HG03442 (cell line): Measurements from ENCODE around the gene KRTAP10-3.
"Not testable (repeated sequence)": the region's sequence is repeated elsewhere in the genome, so short reads cannot be mapped to it uniquely, and the experiment has no call there.

Experiments used
- ATAC-seq: cut with Tn5 transposase; IDR thresholded peaks from one replicate; pipeline ENCODE4 v1.9.1; 2021; ENCODE audit warnings: mild to moderate bottlenecking, moderate library complexity; ENCODE audit not compliant: unreplicated experiment

KRTAP10-3 gene

DNA sequence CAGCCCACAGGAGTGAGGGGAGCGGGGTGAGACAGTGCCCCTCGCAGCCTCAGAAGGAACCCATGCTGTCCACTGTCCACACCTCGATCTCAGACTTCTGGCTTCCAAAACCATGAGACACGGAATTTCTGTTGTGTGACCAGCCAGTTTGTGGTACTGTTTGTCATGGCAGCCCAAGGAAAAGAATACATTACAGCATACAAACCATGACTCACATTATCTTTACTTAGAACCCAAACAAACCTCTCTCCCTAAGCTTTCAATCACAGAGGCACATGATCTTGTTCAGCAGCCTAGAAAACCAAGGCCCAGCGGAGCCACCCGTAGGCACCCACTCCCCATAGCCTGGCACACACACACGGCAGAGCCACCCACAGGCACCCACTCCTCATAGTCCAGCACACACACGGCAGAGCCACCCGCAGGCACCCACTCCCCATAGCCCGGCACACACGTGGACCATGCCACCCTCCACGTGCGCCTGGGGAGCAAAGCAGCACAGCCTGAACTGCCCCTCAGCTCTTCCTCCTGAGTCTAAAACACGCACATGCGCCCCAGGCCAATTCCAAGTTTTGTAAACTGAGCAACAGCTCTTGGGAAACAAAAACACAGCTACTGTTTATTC lies 14.5 kb upstream of the KRTAP10-3 start:
- no peak for ATAC-seq

DNA sequence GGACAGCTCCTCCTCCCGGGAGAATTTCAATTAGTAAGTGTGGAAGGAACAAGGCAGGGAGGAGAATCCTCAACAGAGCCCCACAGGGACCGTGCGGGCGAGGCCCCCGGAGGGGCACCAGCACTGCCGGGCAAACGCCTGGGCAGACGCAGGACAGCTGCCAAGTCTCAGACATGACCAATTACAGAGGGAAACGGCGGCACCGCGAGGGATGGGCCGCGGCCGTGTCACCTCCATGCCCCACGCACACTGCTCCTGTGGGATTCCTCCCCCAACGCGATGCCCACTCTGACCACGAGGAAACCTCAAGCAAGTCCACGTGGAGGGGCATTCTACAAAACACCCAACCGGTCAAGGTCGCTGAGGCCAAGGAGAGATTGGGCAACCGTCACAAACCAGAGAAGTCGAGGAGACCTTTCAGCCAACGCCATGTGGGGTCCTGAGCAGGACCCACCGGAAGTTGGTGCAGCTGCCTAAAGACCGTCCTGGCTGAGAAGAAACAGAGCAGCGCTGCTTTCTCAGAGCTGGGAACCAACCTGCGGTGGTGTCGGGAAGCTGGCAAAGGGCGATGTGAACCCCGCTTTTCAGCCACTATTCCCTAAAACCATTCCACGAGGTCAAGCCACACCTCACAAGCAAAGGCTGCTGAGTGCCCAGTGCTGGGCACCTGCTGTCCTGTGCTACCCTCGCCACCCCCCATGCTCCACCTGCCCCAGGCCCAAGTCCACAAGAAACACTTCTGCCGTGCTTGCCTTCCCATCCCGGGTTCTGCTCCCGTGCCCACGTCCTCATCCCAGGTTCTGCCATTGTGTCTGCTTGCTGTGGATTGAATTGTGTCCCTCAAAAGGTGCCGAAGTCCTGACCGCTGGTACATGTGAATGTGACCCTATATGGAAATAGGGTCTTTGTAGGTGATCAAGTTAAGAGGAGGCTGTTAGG lies 13.5 kb upstream of the KRTAP10-3 start:
- no peak for ATAC-seq

DNA sequence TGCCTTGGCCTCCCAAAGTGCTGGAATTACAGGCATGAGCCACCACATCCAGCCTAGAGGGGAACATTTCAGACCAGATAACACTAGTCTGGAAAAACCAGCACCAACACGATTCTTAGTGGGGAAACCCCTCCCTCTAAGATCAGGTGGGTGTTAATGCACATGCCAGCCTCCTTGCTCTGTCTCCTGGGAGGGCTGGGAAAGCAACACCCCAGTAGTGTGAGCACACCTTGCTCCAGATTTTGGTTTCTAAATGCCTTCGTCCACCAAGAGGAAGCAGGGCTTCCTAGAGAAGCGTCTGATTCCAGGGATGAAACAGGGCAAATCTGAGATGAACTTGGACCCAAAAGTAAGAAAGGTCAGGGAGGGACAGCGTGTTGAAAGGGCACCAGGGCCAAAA lies 12.7 kb upstream of the KRTAP10-3 start:
- ATAC-seq = no peak

DNA sequence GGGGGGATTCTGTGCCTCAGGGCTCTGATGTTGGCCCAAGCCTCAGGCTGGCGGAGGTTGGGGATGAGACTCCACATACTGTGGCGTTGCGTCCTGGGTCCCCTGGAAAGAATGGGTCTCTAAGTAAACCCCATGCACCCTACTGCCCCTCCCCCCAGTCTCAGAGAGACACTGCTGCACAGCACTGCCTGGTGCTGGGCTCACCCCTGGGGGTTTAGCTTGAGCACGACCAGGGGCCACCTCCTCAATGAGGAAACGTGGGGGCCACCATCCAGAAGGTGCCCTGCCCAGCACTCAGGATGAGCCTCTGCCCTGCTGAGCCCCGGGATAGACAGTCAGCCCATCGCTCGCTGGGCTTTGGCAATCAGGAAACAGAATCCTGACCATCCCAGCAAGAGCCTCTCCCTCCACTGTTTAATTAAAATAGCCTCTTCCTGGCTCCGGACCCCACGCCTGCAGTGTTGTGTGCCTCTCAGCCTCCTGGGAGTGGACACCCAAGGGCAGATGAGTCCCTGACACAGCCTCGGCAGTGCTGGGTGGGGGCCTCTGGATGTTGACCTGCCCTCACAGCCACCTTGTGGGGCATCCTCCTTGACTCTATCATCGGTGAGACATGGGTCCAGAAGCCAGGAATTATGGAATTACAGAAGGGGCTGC lies 11.4 kb upstream of the KRTAP10-3 start:
- no peak for ATAC-seq

DNA sequence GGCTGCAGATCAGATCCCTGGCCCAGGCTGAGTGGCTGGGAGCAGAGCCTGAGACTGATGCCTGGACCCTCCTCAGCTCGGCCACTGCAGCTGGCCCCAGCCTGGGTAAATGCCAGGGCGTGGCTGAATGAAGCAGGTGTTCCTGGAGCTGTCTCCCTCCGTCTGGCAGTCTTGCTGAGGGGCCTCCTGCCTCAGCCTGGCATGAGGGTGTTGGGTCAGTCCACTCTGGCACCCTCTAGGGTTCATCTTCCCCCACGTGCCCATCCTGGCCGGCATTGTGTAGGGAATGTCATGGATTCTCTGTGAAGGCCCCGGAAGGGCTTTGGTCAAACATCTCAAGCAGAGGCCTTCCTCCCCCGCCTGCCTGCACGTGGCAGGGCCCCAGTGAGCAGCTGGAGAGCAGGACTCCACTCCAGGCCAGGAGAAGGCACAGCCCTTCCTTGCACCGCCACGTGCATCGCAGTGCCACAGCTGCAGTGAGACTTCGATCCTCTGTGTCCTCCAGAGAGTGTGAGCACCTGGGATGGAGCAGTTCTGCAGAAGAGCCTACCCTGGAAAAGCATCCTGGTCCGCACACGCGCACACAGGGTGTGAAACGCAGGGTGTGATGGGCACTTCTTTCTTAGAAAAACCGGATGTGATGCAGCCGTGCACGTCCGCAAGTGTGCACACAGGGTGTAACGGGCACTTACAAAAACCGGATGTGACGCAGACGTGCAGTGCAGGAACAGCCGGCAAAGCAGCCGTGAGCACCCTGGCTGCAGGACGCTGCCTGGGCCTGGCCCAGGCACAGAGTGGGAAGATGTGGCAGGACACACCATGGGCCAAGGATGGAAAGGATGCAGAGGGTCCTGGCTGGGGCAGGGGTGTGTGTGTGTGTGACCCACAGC lies 10.3 kb upstream of the KRTAP10-3 start:
- ATAC-seq = no peak

DNA sequence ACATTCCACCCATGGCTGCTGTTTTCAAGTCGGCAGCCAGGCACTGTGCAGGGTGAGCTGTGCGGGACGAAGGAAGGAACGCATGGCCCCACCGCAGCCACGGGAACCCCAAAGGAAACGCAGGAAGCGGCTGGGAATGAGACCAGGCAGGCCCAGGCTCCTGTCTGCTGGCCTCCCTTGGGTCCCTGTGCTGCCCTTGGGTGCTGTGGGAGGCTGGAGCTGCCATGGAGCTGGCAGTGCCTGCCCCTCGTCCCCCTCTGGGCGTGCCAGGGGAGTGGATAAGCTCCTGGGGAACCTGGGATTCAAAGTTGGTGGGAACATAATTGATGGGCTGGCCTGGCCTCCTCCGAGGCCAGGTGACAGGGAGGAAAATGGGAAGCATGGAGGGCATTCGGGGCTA lies 9.7 kb upstream of the KRTAP10-3 start:
- no peak for ATAC-seq

DNA sequence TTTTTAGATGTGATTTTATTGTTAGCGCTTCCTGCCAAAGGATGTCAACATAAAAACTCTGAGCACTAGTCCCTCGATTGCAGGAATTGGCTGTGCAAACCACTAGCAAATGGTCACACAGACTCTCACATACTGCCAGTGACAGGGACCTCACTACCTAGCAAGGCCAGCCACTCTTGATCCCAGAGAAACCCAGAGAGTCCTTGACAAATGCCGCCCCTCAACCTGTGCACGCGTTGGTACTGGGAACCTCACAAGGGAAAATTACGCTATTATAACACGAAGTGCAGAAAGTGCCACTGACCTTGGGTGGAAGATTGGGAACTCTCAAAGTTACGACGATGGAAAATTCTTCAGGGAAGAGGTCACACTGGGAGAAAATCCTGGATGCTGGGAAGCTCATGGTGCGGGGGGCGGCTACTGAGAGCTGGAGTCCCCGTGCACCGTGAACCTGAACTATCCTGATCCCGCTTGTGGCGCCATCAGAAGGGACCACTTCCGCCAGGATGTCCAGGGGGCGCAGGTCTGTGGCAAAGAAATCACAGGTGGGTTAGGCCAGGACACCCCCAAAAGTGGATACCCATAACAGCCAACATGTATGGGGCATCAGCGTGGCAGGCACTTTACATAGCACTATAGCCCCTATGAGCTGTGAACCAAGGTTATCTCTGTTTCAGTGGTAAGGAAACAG lies 9.0 kb upstream of the KRTAP10-3 start:
- no peak for ATAC-seq

DNA sequence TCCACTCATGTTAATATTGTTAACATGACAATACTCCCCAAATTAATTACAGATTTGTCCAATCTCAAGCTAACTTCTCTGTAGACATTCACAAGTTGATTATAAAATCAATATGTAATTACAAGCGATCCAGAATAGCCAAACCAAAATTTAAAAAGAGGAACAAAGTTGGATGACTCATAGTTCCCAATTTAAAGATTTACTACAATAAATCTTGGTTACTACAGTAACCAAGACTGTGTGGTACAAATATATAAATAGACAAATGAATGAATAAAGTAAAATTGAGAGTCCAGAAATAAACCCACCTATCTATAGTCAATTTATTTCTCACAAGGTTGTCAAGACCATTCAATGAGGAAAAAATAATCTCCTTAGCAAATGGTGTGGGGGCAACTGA lies 7.8 kb upstream of the KRTAP10-3 start:
- no peak for ATAC-seq

DNA sequence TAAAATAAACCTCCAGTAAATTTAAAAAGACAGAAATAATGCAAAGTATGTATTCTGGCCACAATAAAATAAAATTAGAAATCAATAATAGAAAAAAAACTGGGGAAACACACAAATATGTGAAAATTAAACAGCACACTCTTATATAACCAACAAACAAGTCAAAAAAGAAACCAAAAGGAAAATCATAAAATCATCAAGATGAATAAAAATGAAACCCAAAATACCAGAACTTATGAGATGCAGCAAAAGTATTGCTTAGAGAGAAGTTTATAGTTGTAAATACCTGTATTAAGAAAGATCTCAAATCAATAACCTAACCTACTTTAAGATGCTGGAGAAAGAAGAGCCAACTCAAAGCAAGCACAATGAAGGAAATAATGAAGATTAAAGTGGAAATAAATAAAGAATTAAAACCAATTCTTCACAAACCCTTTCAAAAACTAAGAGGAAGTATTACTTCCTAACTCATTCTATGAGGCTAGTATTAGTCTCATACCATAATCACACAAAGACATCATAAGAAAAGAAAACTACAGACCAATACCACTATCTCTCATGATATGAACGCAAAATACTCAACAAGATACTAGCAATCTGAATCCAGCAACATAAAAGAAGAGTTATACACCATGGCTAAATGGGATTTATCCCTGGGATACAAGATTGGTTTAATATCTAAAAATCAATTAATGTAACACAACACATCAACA lies 6.4 kb upstream of the KRTAP10-3 start:
- ATAC-seq = no peak

DNA sequence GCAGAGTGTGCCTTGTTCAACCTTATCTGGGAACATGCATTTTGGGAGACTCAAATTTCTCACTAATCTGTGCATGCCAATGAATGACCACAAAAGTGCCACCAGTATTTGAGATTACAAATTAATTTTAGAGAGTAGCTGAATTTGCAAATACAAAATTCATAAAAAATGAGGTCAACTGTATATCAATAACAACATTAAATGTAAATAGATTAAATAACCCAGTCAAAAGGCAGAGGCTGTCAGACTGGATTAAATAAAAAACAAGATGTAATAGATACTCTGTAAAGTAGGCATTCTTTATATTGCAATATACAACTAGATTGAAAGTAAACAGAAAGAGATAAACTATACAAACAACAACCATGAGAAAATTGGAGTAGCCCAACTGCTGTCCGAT lies 5.5 kb upstream of the KRTAP10-3 start:
- ATAC-seq = no peak

DNA sequence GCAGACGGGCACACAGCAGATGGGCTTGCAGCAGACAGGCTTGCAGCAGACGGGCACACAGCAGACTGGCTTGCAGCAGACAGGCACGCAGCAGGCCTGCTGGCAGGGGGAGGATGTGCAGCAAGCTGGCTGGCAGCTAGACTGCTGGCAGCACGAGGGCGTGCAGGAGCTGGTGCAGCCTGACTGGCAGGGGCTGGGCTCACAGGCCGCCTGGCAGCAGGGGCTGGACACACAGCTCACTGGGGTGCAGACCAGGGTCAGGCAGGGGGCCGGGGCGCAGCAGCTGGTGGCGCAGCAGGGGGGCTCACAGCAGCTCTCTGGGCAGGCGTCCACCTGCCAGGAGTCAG lies 293 bp downstream of the KRTAP10-3 start:
- ATAC-seq = not testable (repeated sequence)

DNA sequence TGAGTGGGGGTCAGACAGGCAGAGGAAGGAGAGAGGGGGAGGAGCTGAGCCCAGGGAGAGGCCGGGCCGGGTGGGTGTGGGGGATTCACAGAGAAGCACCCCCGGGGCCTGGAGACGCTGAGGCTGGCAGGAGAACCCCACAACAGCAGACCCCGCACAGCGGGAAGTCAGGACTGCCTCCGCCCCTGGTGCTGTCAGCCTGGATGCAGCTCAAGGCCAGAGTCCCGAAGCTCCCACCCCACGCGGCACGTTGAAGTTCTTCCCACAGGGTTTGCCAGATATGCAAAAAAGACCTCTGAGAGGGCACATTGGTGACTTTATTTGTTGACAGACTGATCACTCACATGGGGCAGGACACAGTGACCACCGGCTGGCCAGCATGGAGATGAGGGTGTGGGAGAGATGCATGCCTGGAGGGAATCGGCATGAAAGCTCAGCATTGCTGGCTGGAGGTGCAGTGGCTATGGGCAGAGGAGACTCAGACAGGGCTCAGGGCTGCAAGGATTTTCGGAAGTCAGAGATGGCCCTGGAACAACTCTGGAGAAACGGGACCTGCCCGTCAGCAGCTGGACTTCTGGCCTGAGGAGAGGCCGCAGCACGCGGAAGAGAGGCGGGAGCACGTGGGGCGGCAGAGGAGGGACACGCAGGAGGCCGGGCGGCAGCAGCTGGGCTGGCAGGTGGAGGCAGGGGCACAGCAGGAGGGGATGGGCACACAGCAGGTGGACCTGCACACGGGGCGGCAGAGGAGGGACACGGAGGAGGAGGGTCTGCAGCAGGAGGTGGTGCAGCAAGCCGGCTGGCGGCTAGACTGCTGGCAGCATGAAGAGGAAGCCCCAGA lies 885 bp downstream of the KRTAP10-3 start:
- no peak for ATAC-seq

DNA sequence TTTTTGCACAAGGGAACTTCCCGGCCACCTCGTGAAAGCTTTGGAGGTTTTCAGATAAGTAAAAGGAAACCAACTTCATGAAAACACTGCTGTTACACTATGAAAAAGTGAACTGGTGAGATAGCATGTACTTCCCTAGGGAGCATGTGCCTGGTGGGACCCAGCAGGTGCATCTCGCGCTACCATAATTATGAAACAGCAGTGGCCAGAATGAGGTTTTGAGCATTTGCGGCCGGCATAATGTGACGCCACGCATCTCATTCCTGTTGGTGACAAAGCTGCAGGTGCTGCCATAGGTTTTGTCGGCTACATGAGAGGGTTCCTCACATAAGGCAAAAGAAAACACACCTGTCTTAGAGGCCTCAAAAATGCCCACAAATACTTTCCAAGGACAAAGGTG lies 1.7 kb downstream of the KRTAP10-3 start:
- no peak for ATAC-seq

DNA sequence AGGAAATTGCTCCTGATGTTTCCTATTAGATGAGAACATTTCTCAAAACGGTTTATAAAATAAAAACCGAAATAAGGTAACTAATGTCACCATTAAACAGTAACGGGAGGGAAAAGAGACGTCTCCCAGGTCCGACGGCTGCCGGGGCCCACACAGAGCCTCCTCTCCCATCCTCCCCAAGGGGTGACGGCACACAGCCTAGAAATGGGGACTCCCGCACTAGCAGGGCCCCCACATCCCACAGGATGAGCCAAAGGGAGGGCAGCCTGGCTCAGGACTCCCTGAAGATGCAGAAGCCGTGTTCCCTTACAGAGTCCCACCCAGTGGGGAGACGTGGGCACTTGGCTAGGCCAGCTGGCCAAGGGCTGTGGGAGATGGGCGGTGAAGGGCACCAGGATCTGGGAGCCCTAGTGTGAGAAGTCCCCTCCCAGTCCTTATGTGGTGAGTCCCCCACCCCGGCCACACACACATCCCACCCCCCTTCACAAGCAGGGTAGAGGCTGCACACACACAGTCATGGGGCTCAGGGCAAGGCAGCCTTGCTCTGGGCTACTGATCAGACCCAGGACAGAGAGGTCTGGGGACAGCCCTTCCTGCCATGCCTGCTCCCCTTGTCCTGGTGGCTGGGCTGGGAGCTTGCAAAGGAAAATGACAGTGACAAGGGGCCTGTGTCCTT lies 3.3 kb downstream of the KRTAP10-3 start:
- ATAC-seq = no peak

DNA sequence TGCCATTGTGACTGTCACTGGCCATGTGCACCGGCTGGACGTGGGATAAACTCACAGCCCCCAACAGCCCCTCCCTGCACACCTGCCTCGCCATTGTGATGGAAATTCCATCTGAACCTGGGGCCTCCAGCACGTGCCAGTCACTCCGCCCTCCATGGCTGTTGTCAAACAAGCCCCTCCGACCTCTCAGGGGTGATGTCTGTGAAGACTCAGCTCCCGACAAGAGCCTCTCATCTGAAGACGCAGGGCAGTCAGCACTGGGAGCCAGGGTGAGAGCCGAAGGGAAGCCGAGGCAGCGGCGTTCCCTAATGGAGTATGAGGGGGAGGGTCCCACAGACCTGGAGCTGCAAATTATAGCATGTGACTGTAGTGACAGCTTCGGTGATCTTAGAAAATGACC lies 5.9 kb downstream of the KRTAP10-3 start:
- ATAC-seq = no peak

DNA sequence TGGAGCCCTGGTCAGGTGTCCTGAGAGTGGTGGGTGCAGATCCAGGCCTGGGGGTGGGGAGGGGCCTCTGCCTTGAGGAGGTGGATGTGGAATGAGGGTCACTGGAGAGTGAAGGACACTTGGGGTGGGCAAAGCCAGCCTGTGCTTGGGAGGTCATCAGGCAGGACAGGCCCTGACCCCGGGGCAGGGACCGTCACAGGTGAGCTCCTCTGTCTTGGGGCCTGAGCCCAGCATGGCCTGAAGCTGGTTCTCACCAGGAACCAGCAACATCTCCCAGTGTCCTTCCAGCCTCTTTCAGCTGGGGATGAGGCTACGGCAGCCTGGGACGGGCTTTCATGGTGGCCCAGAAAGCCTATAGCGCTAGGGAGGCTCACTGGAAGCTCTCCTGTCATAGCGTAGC lies 6.5 kb downstream of the KRTAP10-3 start:
- no peak for ATAC-seq

DNA sequence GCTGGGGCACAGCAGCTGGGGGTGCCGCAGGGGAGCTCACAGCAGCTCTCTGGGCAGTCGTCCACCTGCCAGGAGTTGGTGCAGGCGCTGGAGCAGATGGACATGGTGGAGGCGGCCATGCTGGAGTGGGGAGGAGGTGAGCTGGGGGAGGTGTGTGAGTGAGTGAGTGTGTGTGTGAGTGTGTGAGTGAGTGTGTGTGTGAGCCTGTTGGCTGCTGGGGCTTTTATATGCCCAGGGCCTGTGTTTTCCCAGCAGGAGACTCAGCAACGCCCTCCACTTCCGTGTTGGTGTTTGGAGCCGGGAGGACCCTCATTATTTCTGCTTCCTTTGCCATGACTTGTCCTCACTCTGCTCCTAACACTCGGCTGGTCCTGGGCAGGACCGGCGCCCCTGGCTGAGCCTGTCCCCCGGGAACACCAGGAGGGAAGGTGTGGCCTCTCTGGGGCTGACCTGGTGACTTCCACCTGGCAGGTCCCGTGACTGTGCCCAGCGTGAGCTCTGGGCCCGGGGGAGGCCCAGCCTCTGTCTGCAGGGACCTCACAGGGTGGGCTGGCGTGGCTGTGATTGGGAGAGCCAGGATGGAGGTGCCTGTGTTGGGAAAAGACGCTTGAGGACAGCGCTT lies 7.1 kb downstream of the KRTAP10-3 start, which contains the start of gene KRTAP10-2:
Gene KRTAP10-2, minus strand, starts transcription at position 166 of the 622 bp plus-strand sequence. Its CDS starts 47 bp downstream, at position 119.
- no peak for ATAC-seq

DNA sequence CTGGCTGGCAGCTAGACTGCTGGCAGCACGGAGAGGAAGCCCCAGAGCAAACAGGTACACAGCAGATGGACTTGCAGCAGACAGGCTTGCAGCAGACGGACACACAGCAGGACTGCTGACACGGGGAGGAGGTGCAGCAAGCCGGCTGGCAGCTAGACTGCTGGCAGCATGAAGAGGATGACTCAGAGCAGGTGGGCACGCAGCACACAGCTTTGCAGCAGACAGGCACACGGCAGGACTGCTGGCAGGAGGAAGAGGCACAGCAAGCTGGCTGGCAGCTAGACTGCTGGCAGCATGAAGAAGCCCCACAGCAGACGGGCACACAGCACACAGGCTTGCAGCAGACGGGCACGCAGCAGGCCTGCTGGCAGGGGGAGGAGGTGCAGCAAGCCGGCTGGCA lies 7.8 kb downstream of the KRTAP10-3 start:
- no peak for ATAC-seq
